Measurements from ENCODE around the gene FHDC1.

Gene FHDC1

DNA sequence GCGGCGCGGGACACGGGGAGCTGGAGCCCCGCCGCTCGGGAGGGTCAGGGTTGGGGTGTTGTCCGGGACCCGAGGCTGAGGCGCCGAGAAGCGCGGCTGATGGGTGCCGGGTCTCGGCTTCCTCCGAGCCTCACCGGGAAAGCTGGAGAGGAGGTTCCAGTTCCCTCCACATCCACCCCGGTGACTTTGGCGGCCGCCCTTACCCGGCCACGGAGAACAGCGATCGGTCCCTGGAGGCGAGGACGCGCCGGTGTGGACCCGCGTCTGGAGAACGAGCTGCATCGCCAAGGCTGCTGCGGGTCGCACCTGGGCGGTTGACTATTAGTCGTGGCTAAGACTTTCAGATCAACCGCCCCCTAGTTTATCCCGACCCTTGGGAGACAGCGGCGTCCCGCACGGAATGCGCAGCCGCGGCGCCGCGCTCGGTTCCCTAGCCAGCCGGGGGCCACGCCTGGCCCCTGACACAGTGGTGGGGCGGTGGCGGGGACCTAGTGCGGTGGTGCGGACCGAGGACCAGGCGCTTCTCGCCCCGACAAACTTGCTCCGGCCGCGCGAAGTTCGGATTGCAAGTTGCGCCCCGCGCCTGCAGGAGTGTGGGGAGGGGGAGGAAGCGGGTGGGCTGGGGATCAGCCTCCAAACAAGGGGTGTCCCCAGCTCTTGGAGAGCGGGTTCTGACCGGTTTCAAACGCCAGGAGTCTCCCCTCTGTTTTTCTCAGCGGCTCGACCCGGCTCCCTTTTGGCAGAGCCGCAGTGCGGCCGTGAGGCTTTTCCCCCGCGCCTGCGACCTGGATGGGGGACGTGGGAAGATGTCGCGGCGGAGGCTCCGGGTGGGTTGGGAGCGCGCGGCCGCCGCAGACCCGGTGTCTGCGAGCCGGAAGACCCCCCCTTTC lies 568 bp downstream of the FHDC1 start:
- DNase-seq (ENCODE audit: low read depth): no peak

DNA sequence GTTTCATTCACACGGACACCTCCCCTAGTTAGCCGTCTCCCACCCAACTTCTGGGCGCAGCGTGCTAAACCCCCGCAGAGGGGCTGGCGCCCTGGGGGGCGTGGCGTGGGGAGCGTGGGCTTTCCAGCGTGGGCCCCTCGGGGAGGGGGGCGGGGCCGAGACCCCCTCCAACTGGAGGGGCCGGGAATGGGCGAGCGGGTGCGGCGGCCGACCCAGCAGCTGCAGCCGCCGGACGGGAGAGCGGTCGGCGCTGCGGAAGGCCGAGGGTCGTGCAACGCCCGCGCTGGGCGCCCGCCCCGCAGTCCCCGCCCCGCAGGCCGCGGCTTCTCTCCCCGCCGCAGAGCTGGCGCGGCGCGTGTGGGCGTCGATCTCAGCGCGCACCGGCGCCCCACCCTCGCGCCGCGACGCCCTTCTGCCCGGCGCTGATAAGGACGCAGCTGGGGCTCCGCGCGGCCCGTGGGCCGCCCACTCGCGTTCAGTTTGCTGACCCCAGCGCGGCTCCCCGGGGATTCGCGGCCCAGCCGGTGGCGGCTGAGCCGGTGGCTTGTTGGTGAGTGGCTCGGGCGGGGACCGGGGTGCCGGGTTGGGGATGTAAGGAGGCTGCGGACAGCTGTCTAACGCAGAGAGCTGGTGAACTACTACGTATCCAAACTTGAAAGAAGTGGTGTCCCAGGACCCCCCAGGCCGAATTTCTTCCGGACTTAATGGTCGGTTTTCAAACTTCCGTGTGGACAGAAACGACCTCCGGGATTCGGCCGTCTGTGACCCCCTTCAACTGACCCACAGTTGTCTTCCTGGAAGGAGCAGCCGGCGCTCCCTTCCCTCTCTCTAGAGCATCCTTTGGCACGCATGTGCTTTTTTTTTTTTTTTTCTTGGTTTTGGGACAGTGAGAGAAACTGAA lies 1.5 kb downstream of the FHDC1 start:
- no peak for DNase-seq (ENCODE audit: low read depth)

- no peak for DNase-seq (ENCODE audit: low read depth)
Observed at GRCh38 chr4:152938237-152938947, 2.3 kb downstream of the FHDC1 start.

DNA sequence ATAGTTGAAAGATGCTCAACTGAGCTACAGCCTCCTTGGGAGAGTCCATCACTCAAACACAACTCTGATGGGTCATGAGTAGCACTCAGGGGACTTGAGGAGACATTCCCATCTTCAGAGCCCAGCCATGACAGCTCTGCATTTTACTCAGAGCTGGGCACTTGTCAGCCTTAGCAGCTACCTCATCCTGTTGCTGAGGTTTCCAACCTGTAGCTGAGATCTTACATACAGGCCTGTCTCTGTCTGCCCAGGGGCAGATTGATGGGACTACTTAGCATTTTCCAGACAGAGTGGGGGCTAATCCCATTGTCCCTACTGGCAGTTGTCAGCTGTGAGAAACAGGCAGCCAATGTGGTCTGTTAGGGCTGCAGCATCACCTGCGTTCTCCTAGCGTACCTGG lies 3.5 kb downstream of the FHDC1 start:
- no peak for DNase-seq (ENCODE audit: low read depth)

GRCh38 chr4:152940461-152940860 lies 4.3 kb downstream of the FHDC1 start:
- no peak for DNase-seq (ENCODE audit: low read depth)

DNA sequence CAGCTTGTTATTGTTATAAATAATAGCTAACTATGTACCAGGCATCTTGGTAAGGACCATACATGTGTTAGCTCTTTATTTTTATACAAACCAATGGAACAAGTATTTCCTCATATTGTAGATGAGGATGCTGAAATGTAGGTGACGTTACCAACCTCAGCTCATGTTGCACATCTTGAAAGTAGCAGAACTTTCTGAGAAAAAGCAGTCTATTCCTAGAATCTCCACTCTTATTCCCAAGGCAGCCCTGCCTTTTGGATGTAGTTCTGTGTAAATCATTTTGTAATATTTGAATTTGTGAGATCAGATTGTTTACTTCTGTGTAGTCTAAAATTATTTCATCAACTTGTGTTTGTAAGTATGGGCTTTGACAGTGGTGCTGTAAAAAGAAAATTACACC lies 5.3 kb downstream of the FHDC1 start:
- no peak for DNase-seq (ENCODE audit: low read depth)

DNA sequence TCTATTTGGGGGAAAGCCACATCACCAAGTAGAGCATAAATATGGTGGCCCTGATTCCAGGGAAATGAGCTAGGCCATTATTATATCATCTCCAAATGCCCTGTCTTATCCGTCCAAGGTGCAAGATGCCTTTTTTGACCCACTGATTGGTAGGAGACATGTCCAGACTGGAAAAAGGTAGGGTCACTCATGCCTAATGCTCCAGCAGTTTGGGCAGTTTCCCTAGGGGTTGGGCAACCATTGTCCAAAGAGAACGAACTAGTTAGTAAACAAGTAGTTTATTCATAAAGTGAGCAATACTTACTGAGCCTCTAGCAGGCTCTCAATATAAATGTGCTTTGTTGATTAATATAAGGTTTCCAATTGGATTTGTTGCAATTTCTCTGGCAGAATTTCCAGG lies 6.2 kb downstream of the FHDC1 start:
- no peak for DNase-seq (ENCODE audit: low read depth)

DNA sequence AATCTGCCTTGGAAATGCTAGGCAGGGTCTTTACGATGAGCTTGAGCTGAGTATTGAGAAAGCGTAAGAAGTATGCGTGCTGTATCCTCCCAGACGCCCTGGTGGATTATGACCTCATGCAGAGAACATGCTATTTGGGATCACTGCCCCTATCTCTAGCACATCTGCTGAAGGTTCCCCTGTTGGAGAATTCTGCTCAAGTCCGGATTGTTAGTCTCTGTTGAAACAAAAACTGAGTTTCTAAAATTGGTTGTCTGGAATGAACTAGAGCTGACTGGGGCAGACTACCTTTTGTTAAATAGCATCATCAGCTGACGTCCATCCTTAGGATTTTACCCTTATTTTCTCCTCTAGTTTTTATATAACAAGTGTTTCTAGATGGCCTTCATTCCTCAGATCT lies 7.5 kb downstream of the FHDC1 start:
- no peak for DNase-seq (ENCODE audit: low read depth)

DNA sequence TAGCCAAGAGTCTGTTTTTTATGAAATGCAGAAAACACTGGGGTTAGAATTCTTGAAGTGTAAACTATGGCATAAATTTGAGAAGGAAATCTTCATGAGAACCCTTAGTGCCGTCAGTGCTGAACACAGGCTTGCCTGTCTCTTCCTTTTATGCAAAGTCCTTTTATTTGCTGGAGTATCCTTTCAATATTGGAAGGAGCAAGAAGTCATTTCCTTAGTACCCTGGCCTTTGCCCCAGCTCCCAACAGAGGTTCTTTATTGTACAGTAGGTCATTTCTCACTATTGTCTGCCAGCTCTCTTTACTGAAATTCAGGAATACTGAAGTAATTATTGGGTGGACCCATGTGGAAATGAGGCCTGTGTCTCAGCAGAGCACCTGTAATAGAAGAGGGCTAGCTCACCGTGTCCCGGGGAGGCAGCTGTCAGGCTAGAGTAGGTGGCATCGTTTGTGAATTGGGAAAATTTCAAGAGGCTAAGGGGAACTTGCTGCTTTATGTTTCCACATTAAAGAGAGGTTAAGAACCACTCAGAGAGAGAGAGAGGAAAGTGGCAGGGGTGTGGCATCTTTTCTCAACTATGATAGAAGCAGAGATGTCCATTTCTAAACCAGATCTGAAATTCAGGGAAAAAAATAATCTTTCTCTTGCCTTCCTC lies 8.7 kb downstream of the FHDC1 start:
- DNase-seq (ENCODE audit: low read depth): no peak

- DNase-seq (ENCODE audit: low read depth): no peak
Observed at GRCh38 chr4:152945639-152946038, 9.5 kb downstream of the FHDC1 start.

DNA sequence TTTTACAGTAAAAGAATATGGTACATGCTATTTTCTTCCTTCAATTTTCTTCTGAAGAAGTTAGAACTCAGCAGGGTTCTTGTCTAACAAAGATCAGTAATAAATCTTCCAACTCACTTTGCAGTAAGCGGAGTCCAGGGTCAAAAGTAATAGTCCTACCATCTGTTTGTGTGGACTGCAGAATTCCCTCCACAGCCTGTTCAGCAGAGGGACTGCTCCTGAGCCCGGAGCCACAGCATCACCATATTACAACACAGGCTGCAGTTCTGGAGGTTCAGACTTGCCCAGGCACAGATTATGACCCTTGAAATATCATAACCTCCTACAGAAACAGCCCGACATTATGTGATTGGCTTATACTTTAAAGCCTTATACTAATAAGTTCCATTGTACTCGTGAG lies 10.3 kb downstream of the FHDC1 start:
- no peak for DNase-seq (ENCODE audit: low read depth)

- no peak for DNase-seq (ENCODE audit: low read depth)
Observed at GRCh38 chr4:152947311-152947710, 11.2 kb downstream of the FHDC1 start.

DNA sequence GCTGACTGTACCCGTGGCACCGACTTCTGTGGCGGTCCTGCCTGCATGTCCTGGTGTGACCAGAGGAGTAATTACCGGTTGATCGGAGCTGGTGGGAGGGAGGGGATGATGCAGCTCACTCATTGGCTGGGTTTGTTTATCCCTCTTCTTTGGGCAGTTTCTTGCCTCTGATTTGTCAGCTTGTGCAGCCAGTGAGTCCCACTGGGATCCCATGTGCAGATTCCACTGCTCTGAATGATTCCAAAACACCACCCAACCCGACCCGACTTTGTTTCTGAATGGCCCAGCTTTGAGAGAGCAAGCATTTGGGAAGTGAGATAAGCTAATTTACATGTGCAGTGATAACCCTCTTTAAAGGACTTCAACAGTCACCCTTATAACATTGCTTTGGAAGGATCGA lies 13.8 kb downstream of the FHDC1 start:
- no peak for DNase-seq (ENCODE audit: low read depth)

- DNase-seq (ENCODE audit: low read depth): no peak
Observed at GRCh38 chr4:152950402-152951274, 14.5 kb downstream of the FHDC1 start.

DNA sequence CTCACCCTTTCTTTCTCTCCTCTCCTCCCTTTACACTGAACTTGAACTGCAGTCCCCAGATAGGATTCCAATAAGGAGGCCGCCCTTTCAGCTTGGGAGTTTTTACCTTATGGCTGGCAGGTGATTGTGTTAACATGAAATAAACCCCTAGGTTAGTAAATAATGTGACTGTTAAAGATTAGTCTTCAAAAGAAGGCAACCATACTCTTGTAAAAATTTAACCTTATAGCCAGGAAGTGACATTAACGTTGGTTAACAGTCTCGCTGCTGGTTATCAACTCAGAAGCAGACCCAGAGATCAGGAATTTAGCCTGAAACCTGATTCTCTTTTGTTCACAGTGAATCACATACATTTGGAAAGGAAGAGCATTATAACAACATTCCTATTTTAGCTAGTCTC lies 15.2 kb downstream of the FHDC1 start:
- DNase-seq (ENCODE audit: low read depth): no peak

- DNase-seq (ENCODE audit: low read depth): no peak
Observed at GRCh38 chr4:152953514-152953913, 17.4 kb downstream of the FHDC1 start.

DNA sequence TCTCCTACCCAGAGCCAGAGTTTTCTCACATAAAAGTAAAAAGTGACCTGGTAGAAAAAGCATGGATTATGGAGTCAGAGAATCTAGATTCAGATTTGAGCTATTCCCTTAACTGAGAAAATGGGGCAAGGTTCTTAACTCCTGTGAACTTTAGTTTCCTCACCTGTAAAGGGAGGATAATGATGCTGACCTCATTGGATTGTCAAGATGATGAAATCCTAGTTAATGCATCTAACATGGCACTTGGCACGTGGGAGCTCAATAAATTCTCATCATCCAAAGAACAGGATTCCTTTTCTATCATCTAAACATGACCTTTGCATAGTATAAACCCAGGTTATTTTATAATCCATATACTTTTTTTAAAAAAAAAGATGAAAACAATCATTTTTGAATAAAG lies 18.6 kb downstream of the FHDC1 start:
- no peak for DNase-seq (ENCODE audit: low read depth)

GRCh38 chr4:152956147-152956546 lies 20.0 kb downstream of the FHDC1 start:
- DNase-seq (ENCODE audit: low read depth): no peak

DNA sequence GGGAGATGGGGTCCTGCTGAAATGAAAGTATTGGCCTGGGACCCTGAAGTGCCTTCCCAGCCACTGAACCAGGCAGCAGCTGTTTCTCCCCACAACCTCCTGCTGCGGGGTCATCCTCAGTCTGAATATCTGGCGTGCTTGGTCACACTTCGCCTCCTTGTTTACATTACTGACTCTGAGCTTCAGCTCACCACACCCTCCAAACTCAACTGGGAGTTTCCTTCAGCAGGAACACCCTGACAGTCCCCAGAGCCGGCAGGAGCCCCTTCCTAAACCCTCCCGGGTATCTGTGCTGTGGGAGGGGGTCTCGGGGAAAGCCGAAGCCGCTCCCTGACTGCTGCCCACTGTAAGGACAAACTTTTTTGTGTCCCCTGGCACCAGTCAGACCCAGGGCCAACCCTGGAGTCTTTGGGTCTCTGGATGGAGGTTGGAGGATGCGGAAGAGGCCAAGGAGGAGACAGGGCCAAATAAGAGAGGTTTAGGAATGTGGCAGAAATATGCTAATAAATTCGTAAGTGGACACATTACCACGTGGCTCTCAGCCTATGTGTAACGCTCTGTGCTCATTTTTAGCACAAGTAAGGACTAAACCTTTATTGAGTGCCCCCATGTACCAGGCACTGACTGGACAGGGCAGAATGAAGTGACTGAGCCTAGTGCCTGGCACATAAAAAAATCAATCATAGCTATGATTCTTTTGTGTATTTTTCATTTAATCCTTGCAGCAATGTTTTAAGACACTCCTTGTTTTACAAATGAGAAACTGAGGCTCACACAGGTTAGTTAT lies 20.7 kb downstream of the FHDC1 start:
- no peak for DNase-seq (ENCODE audit: low read depth)
